H1 (cell line): ENCODE data around the gene PHTF2. TPM values are rescaled to one million over a fixed set of nuclear protein-coding genes. Genes with fewer than 3 reads are reported as not detected.

Experiments used
- CTCF ChIA-PET: fragments of 300-600 bp; sonication (Branson Sonifier 250); formaldehyde crosslinking; loops from one replicate; lab custom pipeline; 2021; ENCODE audit not compliant: partially characterized antibody; lab: Charles Lee
- POLR2A ChIA-PET: fragments of 300-600 bp; sonication (Branson Sonifier 250); formaldehyde crosslinking; loops from one replicate; lab custom pipeline; 2021; ENCODE audit warnings: inconsistent platforms; ENCODE audit not compliant: partially characterized antibody; lab: Charles Lee
- DNase-seq, 2 experiments: peaks; one replicate each; pipeline versions ENCODE4 v3.0.0 to v3.0.0-alpha.2; 2010 to 2022; ENCODE audit warnings: low spot score in 2 of 2, low read depth in 1 of 2, mixed read lengths in 1 of 2
- FAIRE-seq: peaks from 2 replicates; lab custom pipeline; 2011; peaks lifted over from hg19 to GRCh38; lab: Jason Lieb, UNC
- H2AFZ ChIP-seq: 2 replicates; pipeline ENCODE4 v1.8.1; 2012; ENCODE audit warnings: low read length, inconsistent platforms
- H2AK5ac ChIP-seq: 2 replicates; pipeline ENCODE4 v1.6.1; 2013; ENCODE audit warnings: low read depth, low read length
- H2BK120ac ChIP-seq: replicated peaks from 2 replicates; pipeline ENCODE3; 2013; ENCODE audit warnings: low read depth, low read length, inconsistent platforms
- H2BK12ac ChIP-seq: 2 replicates; pipeline ENCODE4 v1.6.1; 2013; ENCODE audit warnings: low read depth, low read length
- H2BK15ac ChIP-seq: 2 replicates; pipeline ENCODE4 v1.6.1; 2013; ENCODE audit warnings: low read length
- H2BK20ac ChIP-seq: 2 replicates; pipeline ENCODE4 v1.6.1; 2013; ENCODE audit warnings: low read length
- H2BK5ac ChIP-seq: 2 replicates; pipeline ENCODE4 v1.6.1; 2013; ENCODE audit warnings: low read depth, low read length
- H3K14ac ChIP-seq: 2 replicates; pipeline ENCODE4 v1.6.1; 2013; ENCODE audit warnings: inconsistent platforms; ENCODE audit not compliant: insufficient read length
- H3K18ac ChIP-seq: 2 replicates; pipeline ENCODE4 v1.6.1; 2013; ENCODE audit warnings: low read length; ENCODE audit errors: extremely low read depth
- H3K23ac ChIP-seq: 2 replicates; pipeline ENCODE4 v1.6.1; 2013; ENCODE audit warnings: inconsistent platforms; ENCODE audit not compliant: insufficient read length
- H3K23me2 ChIP-seq: 2 replicates; pipeline ENCODE4 v1.6.1; 2013; ENCODE audit warnings: low read depth, low read length
- H3K27ac ChIP-seq: 2 replicates; pipeline ENCODE4 v1.6.1; 2011; ENCODE audit warnings: low read depth, low read length, inconsistent platforms
- H3K27me3 ChIP-seq, 4 experiments: replicated peaks in 1 of 4; 1 replicate in 1 of 4; 2 replicates in 3 of 4; pipeline versions ENCODE4 v1.6.1 to v1.8.1; 2011 to 2013; ENCODE audit warnings: low read length in 3 of 4, mild to moderate bottlenecking in 3 of 4, inconsistent platforms in 2 of 4, mixed read lengths in 2 of 4, moderate library complexity in 1 of 4; ENCODE audit not compliant: control insufficient read depth in 3 of 4, insufficient read depth in 3 of 4; ENCODE audit errors: extremely low read depth in 1 of 4
- H3K36me3 ChIP-seq, 4 experiments: 2 replicates each; pipeline versions ENCODE4 v1.6.1 to v1.8.1; 2011 to 2013; ENCODE audit warnings: mild to moderate bottlenecking in 4 of 4, low read length in 3 of 4, moderate library complexity in 2 of 4, control low read depth in 1 of 4, inconsistent platforms in 1 of 4; ENCODE audit not compliant: insufficient read depth in 4 of 4, control insufficient read depth in 2 of 4
- H3K4ac ChIP-seq: replicated peaks from 2 replicates; pipeline ENCODE3; 2013; ENCODE audit warnings: low read length, low read depth, mixed read lengths, inconsistent platforms; ENCODE audit not compliant: insufficient read length
- H3K4me1 ChIP-seq, 4 experiments: replicated peaks in 1 of 4; 1 replicate in 1 of 4; 2 replicates in 3 of 4; pipeline versions ENCODE4 v1.6.1 to v1.8.1; 2011 to 2013; ENCODE audit warnings: low read length in 3 of 4, inconsistent platforms in 2 of 4, mixed read lengths in 1 of 4; ENCODE audit not compliant: insufficient read depth in 4 of 4, control insufficient read depth in 3 of 4
- H3K4me2 ChIP-seq, 2 experiments: 2 replicates each; pipeline versions ENCODE4 v1.6.1 to v1.8.1; 2011 to 2013; ENCODE audit warnings: low read depth in 2 of 2, low read length in 2 of 2, control low read depth in 1 of 2, inconsistent platforms in 1 of 2, mild to moderate bottlenecking in 1 of 2; ENCODE audit not compliant: insufficient read depth in 1 of 2
- H3K4me3 ChIP-seq, 4 experiments: fragments of 200-600, 300-600 bp in 1 of 4; sonication (generic), shearing (Covaris generic), sonication (Bioruptor Twin) in 1 of 4; 2 replicates each; pipeline versions ENCODE4 v1.5.1 to v1.8.1; 2011 to 2016; ENCODE audit warnings: low read length in 4 of 4, low read depth in 3 of 4, control low read depth in 2 of 4, inconsistent platforms in 2 of 4, mild to moderate bottlenecking in 2 of 4, mixed read lengths in 1 of 4, moderate library complexity in 1 of 4; ENCODE audit not compliant: insufficient read depth in 2 of 4; ENCODE audit errors: extremely low read depth in 1 of 4
- H3K56ac ChIP-seq: replicated peaks from 2 replicates; pipeline ENCODE3; 2013; ENCODE audit warnings: low read depth, mild to moderate bottlenecking, mixed read lengths, low read length, inconsistent platforms; ENCODE audit not compliant: insufficient read length
- H3K79me1 ChIP-seq: 2 replicates; pipeline ENCODE4 v1.6.1; 2013; ENCODE audit warnings: low read depth, low read length, control low read depth
- H3K79me2 ChIP-seq, 2 experiments: 2 replicates each; pipeline versions ENCODE4 v1.6.1 to v1.8.1; 2012 to 2013; ENCODE audit warnings: low read length in 2 of 2, mild to moderate bottlenecking in 2 of 2, inconsistent platforms in 1 of 2; ENCODE audit not compliant: insufficient read depth in 2 of 2, control insufficient read depth in 1 of 2
- H3K9ac ChIP-seq, 4 experiments: replicated peaks in 1 of 4; 1 replicate in 1 of 4; 2 replicates in 3 of 4; pipeline versions ENCODE4 v1.6.1 to v1.8.1; 2011 to 2013; ENCODE audit warnings: low read depth in 3 of 4, low read length in 3 of 4, control low read depth in 2 of 4, mild to moderate bottlenecking in 2 of 4, moderate library complexity in 2 of 4, inconsistent platforms in 1 of 4; ENCODE audit errors: extremely low read depth in 1 of 4
- H3K9me3 ChIP-seq, 2 experiments: 2 replicates each; pipeline versions ENCODE4 v1.6.1 to v1.8.1; 2012 to 2013; ENCODE audit warnings: mild to moderate bottlenecking in 2 of 2, moderate library complexity in 2 of 2, control low read depth in 1 of 2, inconsistent platforms in 1 of 2, low read depth in 1 of 2, low read length in 1 of 2, mixed read lengths in 1 of 2; ENCODE audit not compliant: insufficient read depth in 2 of 2
- H4K20me1 ChIP-seq, 2 experiments: replicated peaks in 1 of 2; 2 replicates each; pipeline versions ENCODE3 to v1.8.1; 2011 to 2013; ENCODE audit warnings: inconsistent platforms in 2 of 2, low read length in 2 of 2, mild to moderate bottlenecking in 1 of 2; ENCODE audit not compliant: insufficient read depth in 2 of 2, control insufficient read depth in 1 of 2
- H4K5ac ChIP-seq: 2 replicates; pipeline ENCODE4 v1.6.1; 2013; ENCODE audit warnings: low read length, low read depth, mixed read lengths, inconsistent platforms; ENCODE audit not compliant: insufficient read length
- H4K8ac ChIP-seq: 2 replicates; pipeline ENCODE4 v1.8.0; 2013; ENCODE audit warnings: mild to moderate bottlenecking, moderate library complexity, low read length, inconsistent platforms; ENCODE audit not compliant: insufficient read depth; ENCODE audit errors: extremely low read depth
- H4K91ac ChIP-seq: replicated peaks from 2 replicates; pipeline ENCODE3; 2013; ENCODE audit warnings: low read length, mixed read lengths, inconsistent platforms; ENCODE audit not compliant: insufficient read length
- ATF3 ChIP-seq: IDR thresholded peaks from 2 replicates; pipeline ENCODE4 v1.6.1; 2011; ENCODE audit warnings: low read depth, mild to moderate bottlenecking, low read length; ENCODE audit not compliant: insufficient read depth
- BCL11A ChIP-seq, 2 experiments: IDR thresholded peaks; one replicate each; pipeline ENCODE4 v1.6.1; 2011; ENCODE audit warnings: low read depth in 2 of 2, low read length in 2 of 2, mild to moderate bottlenecking in 2 of 2
- GABPA ChIP-seq: IDR thresholded peaks from 2 replicates; pipeline ENCODE4 v1.6.1; 2011; ENCODE audit warnings: mild to moderate bottlenecking, low read length, moderate library complexity, borderline replicate concordance; ENCODE audit not compliant: insufficient read depth
- POLR2A ChIP-seq, 2 experiments: IDR thresholded peaks; 1 replicate in 1 of 2; 2 replicates in 1 of 2; pipeline ENCODE4 v1.6.1; 2011; ENCODE audit warnings: low read depth in 2 of 2, low read length in 2 of 2, mild to moderate bottlenecking in 2 of 2; ENCODE audit errors: control extremely low read depth in 1 of 2
- RNF2 ChIP-seq: fragments of 200-900, 300-1000 bp; sonication (generic); IDR thresholded peaks from 2 replicates; pipeline ENCODE4 v1.7.1; 2016; ENCODE audit warnings: borderline replicate concordance, low read depth, mild to moderate bottlenecking, antibody characterized with exemption, low read length; ENCODE audit not compliant: poor library complexity, severe bottlenecking; ENCODE audit errors: missing control alignments
- SIRT6 ChIP-seq: IDR thresholded peaks from one replicate; pipeline ENCODE4 v1.7.1; 2012; ENCODE audit warnings: low read length, inconsistent platforms
- SP2 ChIP-seq: IDR thresholded peaks from 2 replicates; pipeline ENCODE4 v1.6.1; 2012; ENCODE audit warnings: mild to moderate bottlenecking, low read length, inconsistent platforms
- TCF12 ChIP-seq: IDR thresholded peaks from 2 replicates; pipeline ENCODE4 v1.6.1; 2011; ENCODE audit warnings: low read depth, mild to moderate bottlenecking, low read length
- USF2 ChIP-seq: IDR thresholded peaks from 2 replicates; pipeline ENCODE4 v1.6.1; 2011; ENCODE audit warnings: low read length, improper control_type of control experiment
- WGBS, 2 experiments: shearing (Covaris generic) in 1 of 2; methylation state at CpG; one replicate each; pipeline versions ENCODE4 v1.1.6 to v1.1.7; 2013 to 2015; ENCODE audit warnings: low lambda C conversion rate in 2 of 2, mixed read lengths in 2 of 2, inconsistent platforms in 1 of 2, low coverage in 1 of 2, missing lambda C conversion rate in 1 of 2; ENCODE audit not compliant: insufficient replicate concordance in 2 of 2, insufficient coverage in 1 of 2, insufficient read length in 1 of 2; ENCODE audit errors: extremely low coverage in 1 of 2, missing lambda C conversion rate in 1 of 2; 5-methylcytosine and 5-hydroxymethylcytosine counted together
- polyA plus RNA-seq, 7 experiments: library from polyadenylated mRNA; depleted of rRNA in 3 of 7; stranded (reverse) in 5 of 7; unstranded in 2 of 7; fragments of >200 nt in 5 of 7; fragments of 200-250 nt in 2 of 7; gene quantifications; 1 replicate in 5 of 7; 2 replicates in 1 of 7; 4 replicates in 1 of 7; pipeline versions ENCODE4 v1.2.1 to v1.2.3, GENCODE V29; 2011 to 2013; ENCODE audit warnings: missing spikeins in 2 of 7, mixed read lengths in 2 of 7
- total RNA-seq: library from RNA; stranded (reverse); fragmentation: NEBNext Ultra II Directional; extraction: Animal tissue kit (Norgen Biotek cat#: 25700); gene quantifications from 2 replicates; pipeline ENCODE4 v1.2.1, GENCODE V29; 2021

PHTF2 gene
- total and polyA plus RNA-seq, 2 of the 8 experiments (the other 6 are each of a cell fraction or from before 2014, with no cell fraction given) = 9.0 to 25.4 TPM

- 89% methylated on average over 4 of the region's 4 CpGs; no CpG with 5 or more reads in 1 of the 2 experiments for WGBS, 2 experiments
- H3K27ac ChIP-seq = no peak overlapping the region
Measured at GRCh38 chr7:77782383-77782782, 16.2 kb upstream of the PHTF2 start.

More at GRCh38 chr7:77782383-77782782, 16.2 kb upstream of the PHTF2 start:
- H2BK15ac ChIP-seq = no peak overlapping the region
- no peaks in the 10 kb centered on the region for H3K79me2 ChIP-seq
- no peak for FAIRE-seq
- no peak overlapping the region for H4K8ac ChIP-seq
- no peak overlapping the region for H3K18ac ChIP-seq
- no peak overlapping the region for H2AK5ac ChIP-seq
- CTCF ChIA-PET = no interaction called here
- no peaks in the 10 kb centered on the region for H4K20me1 ChIP-seq
- DNase-seq = no peak
- POLR2A ChIA-PET = interaction anchor here (0.6 kb wide), 1 partner anchor 398 kb away, joined by 3 read pairs; no protein-coding TSS in a partner anchor
- H3K23ac ChIP-seq = no peak overlapping the region
- no peak overlapping the region for H3K9ac ChIP-seq
- no peak overlapping the region for H2AFZ ChIP-seq
- no peaks in the 10 kb centered on the region for H3K4me1 ChIP-seq
- TF ChIP-seq BCL11A (IDR thresholded peaks at IDR 0.05; ENCODE audit: low read depth in 2 of 2, low read length in 2 of 2) (no peak), GABPA (no peak), ATF3 (no peak), RNF2 (no peak), USF2 (no peak), SIRT6 (no peak), TCF12 (no peak), SP2 (no peak), POLR2A (IDR thresholded peaks at IDR 0.05; ENCODE audit: control extremely low read depth in 1 of 2, low read depth in 2 of 2, low read length in 2 of 2) (no peak)
- no peaks in the 10 kb centered on the region for H3K79me1 ChIP-seq
- H3K4me2 ChIP-seq = no peak overlapping the region
- no peaks in the 10 kb centered on the region for H3K9me3 ChIP-seq
- no peak overlapping the region for H2BK5ac ChIP-seq
- H2BK20ac ChIP-seq = no peak overlapping the region
- H3K4me3 ChIP-seq = no peak overlapping the region
- H3K27me3 ChIP-seq = no peaks in the 10 kb centered on the region
- no peak overlapping the region for H4K5ac ChIP-seq
- H4K91ac ChIP-seq = no peak overlapping the region
- H3K56ac ChIP-seq = no peak overlapping the region
- H3K23me2 ChIP-seq = no peaks in the 10 kb centered on the region
- H2BK120ac ChIP-seq = no peak overlapping the region
- H3K36me3 ChIP-seq = peaks cover 0 to 21% (median 4%) of the 10 kb centered on the region in 4 experiments; a peak in 3 of 8 replicates
- H3K4ac ChIP-seq = no peak overlapping the region
- no peak overlapping the region for H2BK12ac ChIP-seq
- H3K14ac ChIP-seq = no peak overlapping the region
